Measurements from ENCODE around the gene SCGB1D2.

SCGB1D2 gene

DNA sequence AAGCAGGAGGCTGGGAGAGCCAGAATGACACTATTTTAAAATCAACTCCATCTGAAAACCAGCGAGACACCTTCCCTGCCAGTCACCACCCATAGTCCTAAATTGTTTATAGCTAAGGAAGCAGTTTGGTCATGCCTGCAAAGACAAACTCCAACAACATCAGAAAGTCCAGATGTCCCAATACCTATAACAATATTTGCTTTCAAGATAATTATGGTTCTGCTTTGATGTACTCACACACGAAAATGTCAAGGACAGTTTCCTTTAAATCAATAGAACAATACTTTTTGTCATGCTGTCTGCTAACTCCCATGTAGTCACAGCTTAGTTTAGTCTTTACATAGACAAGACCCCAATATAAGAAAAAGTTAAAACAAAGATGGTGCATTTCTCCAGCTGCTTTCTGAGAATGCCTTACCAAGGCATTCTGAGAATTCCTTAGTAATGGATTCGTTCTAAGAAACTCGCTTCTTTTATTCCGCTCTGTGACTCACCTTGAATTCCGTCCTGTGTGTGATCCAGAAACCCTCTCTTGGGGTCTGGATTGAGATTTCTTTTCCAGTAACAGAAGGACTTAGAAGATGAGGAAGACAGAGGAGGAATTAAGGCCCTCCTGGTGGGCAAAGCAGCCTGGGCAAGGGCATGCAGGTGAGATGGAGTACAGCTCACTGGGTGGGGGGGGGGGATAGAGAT is 18.4 kb downstream of the SCGB1D2 start:
- no peak for DNase-seq (ENCODE audit: low spot score)

DNA sequence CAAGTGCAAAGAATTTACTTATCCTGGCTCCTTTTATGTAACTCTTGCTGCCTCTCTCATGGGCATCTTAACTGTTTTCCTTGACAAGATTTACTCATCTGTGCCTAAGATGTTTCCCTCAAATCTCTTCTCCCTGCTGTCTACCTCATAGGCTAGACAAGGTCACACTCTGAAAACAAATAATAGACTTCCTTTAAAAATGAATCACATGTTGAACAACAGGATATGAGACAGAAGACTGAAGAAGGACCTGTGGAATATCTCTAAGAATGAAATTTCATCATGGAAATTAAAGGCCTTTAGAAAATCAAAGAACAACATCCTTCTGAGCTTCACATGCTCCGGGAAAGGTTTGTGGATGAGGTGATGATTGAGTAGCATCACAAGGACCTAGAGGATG is 22.0 kb downstream of the SCGB1D2 start:
- DNase-seq (ENCODE audit: low spot score): no peak

DNA sequence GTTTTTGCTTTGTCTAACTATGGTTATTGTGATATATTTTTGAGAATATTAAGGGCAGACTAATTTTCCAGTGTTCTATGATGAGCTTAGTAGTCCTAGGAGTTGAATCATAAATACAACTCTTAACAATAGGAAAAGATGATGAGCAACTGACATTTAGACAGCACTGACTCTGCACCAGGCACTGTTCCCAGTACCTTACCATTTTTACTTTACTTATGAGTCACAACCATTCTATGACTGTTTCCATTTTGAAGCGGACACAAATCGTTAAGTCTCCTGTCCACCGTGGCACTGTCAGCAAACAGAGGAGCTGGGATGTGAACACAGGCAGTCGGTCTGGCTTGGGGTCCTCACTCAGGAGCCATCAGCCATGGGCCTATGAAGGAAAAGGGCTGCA is 24.5 kb downstream of the SCGB1D2 start:
- DNase-seq (ENCODE audit: low spot score): no peak

- DNase-seq (ENCODE audit: low spot score): no peak
These were observed 25.0 kb downstream of the SCGB1D2 start for GRCh38 chr11:62267050-62267449.

DNA sequence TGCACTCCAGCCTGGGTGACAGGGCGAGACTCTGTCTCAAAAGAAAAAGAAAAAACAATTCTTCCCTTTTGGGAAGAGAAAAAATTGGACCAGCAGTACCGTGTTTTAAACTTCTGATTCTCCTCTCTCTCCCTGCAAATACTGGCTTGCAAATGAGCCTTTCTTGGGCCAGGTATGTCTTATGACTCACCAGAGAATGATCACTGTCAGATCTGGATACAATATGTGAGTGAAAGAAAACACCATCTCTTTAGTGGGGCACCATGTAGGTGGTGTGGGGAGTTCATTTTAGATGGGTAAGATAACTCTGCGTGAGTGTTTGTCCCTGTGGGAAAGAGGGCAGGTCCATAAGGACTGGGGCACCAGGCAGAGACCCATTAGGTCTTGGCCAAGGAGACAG is 25.5 kb downstream of the SCGB1D2 start:
- DNase-seq (ENCODE audit: low spot score): no peak

DNA sequence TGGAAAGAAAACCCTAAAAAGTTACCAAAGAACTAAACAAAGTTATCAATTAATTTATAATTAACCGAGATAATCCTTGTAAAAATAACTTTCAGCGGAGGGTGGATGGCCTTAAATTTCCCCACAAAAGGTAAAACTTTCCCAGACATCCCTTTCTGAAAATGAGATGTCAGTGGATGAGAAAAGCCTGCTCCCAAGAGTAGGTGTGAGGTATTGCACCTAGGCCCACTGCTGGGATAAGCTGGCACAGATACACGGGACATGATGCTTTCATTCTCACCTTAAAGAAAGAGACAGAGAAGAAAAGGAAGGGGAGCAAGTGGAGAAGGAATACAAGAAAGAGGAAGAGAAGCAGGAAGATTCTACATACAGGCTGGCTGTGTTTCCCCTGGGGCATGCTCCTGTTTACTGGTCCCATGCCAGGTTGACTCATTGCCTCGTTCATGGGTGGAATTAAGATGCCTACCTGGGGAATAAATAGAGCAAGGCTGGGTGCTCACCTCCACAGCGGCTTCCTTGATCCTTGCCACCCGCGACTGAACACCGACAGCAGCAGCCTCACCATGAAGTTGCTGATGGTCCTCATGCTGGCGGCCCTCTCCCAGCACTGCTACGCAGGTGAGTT is 27.7 kb downstream of the SCGB1D2 start, which contains the start of gene SCGB2A2:
Gene SCGB2A2, plus strand, starts transcription at position 505 of the 625 bp plus-strand sequence. Its CDS starts 59 bp downstream, at position 564.
- DNase-seq (ENCODE audit: low spot score): no peak

DNA sequence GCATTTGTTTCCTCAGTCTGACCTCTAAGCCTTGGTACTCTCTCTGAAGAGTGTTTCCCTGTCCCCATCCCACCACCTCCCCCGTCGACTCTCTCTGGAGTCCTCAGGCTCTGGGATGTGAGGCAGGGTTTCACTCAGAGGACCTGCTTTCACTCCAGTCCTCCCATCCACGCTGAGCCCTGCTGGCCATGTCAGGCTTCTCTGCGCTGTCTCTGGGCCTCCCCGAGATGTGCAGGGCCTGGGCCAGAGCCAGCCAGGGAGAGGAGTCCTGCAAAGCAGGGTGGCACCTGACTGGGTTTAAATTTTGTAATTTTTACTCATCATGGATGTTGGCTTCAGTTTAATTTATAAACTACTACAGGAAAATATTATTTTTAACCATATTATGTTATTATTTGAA is 31.2 kb downstream of the SCGB1D2 start:
- DNase-seq (ENCODE audit: low spot score): no peak

- no peak for DNase-seq (ENCODE audit: low spot score)
These were observed 31.8 kb downstream of the SCGB1D2 start for GRCh38 chr11:62273789-62274275.

- DNase-seq (ENCODE audit: low spot score): no peak
These were observed 38.4 kb downstream of the SCGB1D2 start for GRCh38 chr11:62280452-62280851.
